Right lobe of liver (tissue), 4 donors: ENCODE measurements around the gene GZMH.

Source experiments
- CTCF ChIP-seq, 4 donors: fragments of 200-600 bp in 3 of 4; fragments of 450-650 bp in 1 of 4; IDR thresholded peaks; one replicate each; pipeline versions ENCODE4 v1.5.1 to v1.8.0; 2016 to 2022; ENCODE audit warnings: antibody characterized with exemption in 4 of 4, mild to moderate bottlenecking in 2 of 4
- POLR2A ChIP-seq: fragments of 450-650 bp; IDR thresholded peaks from one replicate; pipeline ENCODE4 v1.6.1; 2017; ENCODE audit warnings: antibody characterized with exemption, mild to moderate bottlenecking
- donor health status: DM: no; HTN: no; CAD: no.
- donor health status: DM: no; HTN: no; CAD: no.
- donor health status: DM: no; HTN: yes; CAD: no.

- no peak for TF ChIP-seq POLR2A
- no peak for TF ChIP-seq CTCF (IDR thresholded peaks at IDR 0.05)
Observed at GRCh38 chr14:24556756-24557155, 52.7 kb downstream of the GZMH start.
